ENCODE data around the gene TFAP2A.

TFAP2A gene

DNA sequence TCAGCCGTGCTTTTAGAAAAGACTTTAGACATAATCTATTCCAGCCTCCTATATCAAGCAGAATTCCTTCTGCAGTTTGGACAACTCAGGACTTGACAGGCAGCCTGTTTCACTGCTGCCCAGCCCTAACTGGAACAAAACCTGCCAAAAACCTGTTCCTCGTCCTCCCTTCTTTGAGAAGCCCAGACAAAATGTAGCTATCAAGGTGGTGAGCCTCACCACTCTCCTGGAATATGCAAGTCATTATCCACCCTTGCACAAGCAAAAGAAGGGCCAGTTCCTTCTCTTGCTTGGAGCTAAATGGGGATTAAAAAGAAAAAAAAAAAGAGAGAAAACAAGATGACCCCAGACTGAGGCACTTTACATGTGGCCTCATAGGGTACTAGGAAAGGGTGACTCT lies 64.2 kb downstream of the TFAP2A start:
- no peak overlapping the region for H2AFZ ChIP-seq (ENCODE audit: low read depth, low read length, severe bottlenecking)
- H3K79me2 ChIP-seq (ENCODE audit: insufficient read depth, low read length), result no peaks in the 10 kb centered on the region
- no peaks in the 10 kb centered on the region for H3F3A ChIP-seq (ENCODE audit: insufficient read depth)
- TF ChIP-seq, protein P1, sequence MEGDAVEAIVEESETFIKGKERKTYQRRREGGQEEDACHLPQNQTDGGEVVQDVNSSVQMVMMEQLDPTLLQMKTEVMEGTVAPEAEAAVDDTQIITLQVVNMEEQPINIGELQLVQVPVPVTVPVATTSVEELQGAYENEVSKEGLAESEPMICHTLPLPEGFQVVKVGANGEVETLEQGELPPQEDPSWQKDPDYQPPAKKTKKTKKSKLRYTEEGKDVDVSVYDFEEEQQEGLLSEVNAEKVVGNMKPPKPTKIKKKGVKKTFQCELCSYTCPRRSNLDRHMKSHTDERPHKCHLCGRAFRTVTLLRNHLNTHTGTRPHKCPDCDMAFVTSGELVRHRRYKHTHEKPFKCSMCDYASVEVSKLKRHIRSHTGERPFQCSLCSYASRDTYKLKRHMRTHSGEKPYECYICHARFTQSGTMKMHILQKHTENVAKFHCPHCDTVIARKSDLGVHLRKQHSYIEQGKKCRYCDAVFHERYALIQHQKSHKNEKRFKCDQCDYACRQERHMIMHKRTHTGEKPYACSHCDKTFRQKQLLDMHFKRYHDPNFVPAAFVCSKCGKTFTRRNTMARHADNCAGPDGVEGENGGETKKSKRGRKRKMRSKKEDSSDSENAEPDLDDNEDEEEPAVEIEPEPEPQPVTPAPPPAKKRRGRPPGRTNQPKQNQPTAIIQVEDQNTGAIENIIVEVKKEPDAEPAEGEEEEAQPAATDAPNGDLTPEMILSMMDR (IDR thresholded peaks at IDR 0.05; ENCODE audit: insufficient read depth, low read length, poor library complexity, severe bottlenecking), result no peak
- TF ChIP-seq EZH2phosphoT487 (conservative IDR thresholded peaks at IDR 0.05; ENCODE audit: low read length), result no peak
- no peak overlapping the region for H3K4me3 ChIP-seq (ENCODE audit: insufficient read depth, low read length, poor library complexity, severe bottlenecking)
- no peak overlapping the region for H3K4me2 ChIP-seq (ENCODE audit: low read depth, low read length, poor library complexity, severe bottlenecking)
- H3K9ac ChIP-seq (ENCODE audit: low read length), result no peak overlapping the region
- H3K9me2 ChIP-seq (replicated peaks; ENCODE audit: insufficient read depth, low read length), result no peaks in the 10 kb centered on the region
- no peaks in the 10 kb centered on the region for H3K36me3 ChIP-seq (ENCODE audit: low read length)
- no peaks in the 10 kb centered on the region for H3K27me3 ChIP-seq (ENCODE audit: low read length)
- no peaks in the 10 kb centered on the region for H4K20me1 ChIP-seq (ENCODE audit: low read depth, low read length)
- H3K27ac ChIP-seq (ENCODE audit: low read depth, low read length), result no peak overlapping the region
- H3K9me3 ChIP-seq (ENCODE audit: insufficient read depth, low read length), result no peaks in the 10 kb centered on the region

DNA sequence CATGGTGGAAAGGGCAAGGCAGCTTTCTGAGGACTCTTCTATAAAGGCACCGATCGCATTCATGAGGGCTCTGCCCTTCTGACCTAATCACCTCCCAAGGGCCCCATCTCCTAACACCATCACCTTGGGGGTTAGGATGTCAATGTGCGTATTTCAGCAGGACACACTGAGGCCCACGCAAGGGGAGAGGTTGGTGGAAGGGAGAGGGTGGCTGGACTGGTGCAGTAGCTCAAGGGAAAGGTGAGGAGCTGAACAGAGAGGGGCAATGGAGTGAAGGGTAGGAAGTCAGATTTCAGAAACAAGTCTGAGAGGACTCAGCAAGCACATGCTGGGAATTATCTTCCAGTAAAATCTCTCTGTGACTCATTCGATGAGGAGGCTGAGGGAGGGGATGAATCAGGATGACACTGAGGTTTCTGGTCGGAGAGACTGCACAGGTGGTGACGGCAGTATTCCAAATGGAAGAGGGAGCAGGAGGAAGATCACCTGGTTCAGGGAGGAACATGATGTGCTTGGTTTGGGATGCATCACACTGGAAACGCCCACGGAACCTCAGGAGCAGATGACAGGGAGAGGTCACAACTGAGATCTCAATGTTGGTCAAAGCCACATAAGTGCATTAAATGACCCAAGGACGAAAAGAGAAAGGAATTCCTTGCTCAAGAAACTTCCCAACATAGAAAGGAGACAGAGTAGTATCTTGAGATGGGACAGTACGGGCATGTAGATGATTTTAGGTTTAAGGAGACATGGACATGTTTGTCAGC lies 67.1 kb downstream of the TFAP2A start:
- Histone ChIP-seq H3K36me3 (ENCODE audit: low read length) (no peaks in the 10 kb centered on the region), H2AFZ (ENCODE audit: low read depth, low read length, severe bottlenecking) (no peak overlapping the region)

More for the DNA sequence above, 67.1 kb downstream of the TFAP2A start:
- Histone ChIP-seq H4K20me1 (ENCODE audit: low read depth, low read length) (no peaks in the 10 kb centered on the region), H3K4me2 (ENCODE audit: low read depth, low read length, poor library complexity, severe bottlenecking) (no peak overlapping the region), H3K9ac (ENCODE audit: low read length) (no peak overlapping the region), H3K9me2 (replicated peaks; ENCODE audit: insufficient read depth, low read length) (no peaks in the 10 kb centered on the region), H3K27me3 (ENCODE audit: low read length) (no peaks in the 10 kb centered on the region), H3K9me3 (ENCODE audit: insufficient read depth, low read length) (no peaks in the 10 kb centered on the region), H3K27ac (ENCODE audit: low read depth, low read length) (no peak overlapping the region), H3K4me3 (ENCODE audit: insufficient read depth, low read length, poor library complexity, severe bottlenecking) (no peak overlapping the region), H3F3A (ENCODE audit: insufficient read depth) (no peaks in the 10 kb centered on the region), H3K79me2 (ENCODE audit: insufficient read depth, low read length) (no peaks in the 10 kb centered on the region)
- TF ChIP-seq EZH2phosphoT487 (conservative IDR thresholded peaks at IDR 0.05; ENCODE audit: low read length), result no peak
- TF ChIP-seq, protein P1 (IDR thresholded peaks at IDR 0.05; ENCODE audit: insufficient read depth, low read length, poor library complexity, severe bottlenecking), result no peak

Measured in SU-DHL-6 (cell line).